Renal cortical epithelial cell (primary cell): ENCODE measurements around the gene P2RY2. TPM values are rescaled to one million over a fixed set of nuclear protein-coding genes. Genes with fewer than 3 reads are reported as not detected.

Source experiments
- DNase-seq: peaks from one replicate; pipeline ENCODE4 v3.0.0-alpha.2; 2011; ENCODE audit warnings: low read depth
- total RNA-seq: library from RNA; depleted of rRNA; stranded (reverse); fragments of >200 nt; gene quantifications from 2 replicates; pipeline ENCODE4 v1.2.3, GENCODE V29; 2014

P2RY2 gene
- total RNA-seq, 1 donor from 2014 or later = 3.7 TPM

DNA sequence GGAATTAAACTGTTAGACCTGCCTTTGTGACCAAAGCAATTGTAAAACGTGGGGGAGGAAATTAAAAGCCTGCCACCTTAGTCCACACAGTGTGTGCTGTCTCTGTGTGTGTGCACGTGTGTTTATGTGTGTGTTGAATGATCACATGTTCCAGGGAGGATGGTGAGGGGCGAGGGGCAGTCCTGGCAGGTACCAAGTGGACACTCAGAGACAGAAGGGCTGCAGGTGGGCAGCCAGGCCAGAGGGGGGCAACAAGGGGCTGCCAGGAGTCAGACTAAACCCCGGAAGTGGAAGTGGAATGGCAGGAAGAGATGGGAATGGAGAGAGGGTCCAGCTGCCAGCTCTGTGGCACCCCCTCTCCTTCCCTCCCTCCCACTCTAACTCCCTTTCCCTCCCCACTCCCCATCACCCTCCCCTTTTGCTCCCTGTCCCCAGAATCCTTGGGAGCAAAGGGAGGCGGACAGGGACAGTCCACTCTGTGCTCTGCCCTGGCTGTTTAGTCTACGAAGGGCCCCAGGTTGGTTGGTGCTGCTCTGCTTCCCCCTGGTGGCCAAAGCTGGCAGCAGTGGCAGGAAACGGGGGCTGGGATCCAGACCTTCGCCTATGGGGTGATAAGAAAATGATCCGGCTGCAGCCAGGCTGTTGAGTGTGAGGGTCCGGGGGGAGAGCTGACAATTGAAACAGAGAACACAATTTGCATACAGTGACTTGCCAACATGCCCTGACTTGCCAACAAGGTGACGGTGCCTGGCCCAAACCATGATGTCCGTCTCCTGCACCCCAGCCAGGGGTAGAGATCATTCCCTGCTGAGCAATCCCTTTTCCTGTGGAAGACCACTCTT is 24.4 kb downstream of the P2RY2 start:
- DNase-seq = peak; percentile 45

DNA sequence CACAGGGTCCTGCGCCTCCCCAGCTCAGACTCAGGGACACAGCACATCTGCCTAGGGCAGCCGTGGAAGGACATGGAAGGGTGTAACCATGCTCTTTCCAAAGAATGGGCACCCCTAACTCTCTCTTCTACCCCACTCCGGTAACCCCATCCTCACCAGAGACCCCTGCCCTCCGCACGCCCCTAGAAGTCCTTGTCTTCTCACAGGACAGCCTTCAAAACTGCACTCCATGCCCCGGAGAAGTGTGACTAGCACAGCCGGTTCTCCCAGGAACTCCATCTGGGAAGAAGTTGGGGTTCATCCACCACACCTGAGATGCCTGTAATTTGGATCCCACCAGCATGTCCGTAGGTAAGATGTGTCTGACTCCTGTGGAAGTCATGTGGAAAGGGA is 25.0 kb downstream of the P2RY2 start:
- no peak for DNase-seq

DNA sequence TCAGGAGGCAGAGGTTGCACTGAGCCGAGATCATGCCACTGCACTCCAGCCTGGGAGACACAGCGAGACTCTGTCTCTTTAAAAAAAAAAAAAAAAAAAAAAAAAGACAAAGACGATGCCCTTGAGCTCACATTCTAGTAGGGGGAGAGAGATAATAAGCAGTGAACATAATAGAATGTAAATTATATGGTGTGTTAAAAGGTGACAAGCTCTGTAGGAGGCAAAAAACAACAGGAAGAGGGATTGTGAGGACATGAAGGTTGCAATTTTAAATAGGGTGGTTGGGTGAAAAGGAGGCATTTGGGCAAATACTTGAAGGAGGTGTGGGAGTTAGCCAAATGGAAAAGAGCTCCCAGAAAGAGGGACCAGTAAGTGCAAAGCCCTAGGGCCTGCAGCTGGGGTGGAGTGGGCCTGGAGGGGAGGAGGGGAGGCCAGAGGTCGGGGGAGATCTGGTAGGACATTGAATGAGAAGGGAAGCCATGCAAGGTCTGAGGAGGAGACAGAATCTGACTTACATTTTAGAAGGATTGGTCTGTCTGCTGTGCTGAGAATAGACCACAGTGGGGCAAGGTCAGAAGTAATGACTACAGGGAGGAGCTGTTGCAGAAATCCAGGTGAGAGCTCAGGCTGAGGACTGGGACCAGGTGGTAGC is 26.6 kb downstream of the P2RY2 start:
- peak; percentile 22 for DNase-seq

DNA sequence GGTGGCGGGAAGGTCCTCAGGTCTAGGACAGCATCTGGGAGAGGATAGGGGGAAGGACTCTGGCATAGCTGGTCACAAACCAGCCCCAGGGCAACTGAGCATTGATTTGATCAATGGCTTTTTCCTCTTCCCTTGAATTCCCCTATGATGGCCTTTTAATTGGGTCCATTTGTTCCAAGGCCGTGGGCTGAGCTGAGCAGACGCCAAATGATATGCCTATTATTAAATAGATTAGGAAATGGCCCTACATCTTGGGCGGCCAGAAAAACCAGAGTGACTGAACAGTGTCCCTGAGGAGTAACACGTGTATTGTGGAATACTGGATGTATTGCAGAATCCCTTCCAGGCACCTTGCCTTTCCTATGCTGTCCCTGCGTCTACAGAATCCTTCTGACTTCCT is 27.4 kb downstream of the P2RY2 start:
- DNase-seq = no peak

DNA sequence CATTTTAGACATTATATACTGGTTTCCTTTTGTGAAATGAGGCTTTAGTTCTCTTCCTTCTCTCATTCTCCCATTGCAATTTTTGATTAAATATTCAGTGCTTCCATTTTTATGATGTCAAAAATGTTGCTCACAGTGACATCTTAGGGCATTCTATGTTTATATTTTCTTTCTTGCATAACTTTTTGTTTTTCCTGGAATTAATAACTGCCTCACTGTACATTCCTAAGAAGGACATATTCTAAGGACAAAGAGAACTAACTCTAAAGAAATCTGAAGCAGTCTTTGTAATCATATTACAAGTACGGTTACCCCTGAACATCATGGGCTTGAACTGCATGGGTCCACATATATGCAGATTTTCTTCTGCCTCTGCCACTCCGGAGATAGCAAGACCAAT is 28.2 kb downstream of the P2RY2 start:
- no peak for DNase-seq

DNA sequence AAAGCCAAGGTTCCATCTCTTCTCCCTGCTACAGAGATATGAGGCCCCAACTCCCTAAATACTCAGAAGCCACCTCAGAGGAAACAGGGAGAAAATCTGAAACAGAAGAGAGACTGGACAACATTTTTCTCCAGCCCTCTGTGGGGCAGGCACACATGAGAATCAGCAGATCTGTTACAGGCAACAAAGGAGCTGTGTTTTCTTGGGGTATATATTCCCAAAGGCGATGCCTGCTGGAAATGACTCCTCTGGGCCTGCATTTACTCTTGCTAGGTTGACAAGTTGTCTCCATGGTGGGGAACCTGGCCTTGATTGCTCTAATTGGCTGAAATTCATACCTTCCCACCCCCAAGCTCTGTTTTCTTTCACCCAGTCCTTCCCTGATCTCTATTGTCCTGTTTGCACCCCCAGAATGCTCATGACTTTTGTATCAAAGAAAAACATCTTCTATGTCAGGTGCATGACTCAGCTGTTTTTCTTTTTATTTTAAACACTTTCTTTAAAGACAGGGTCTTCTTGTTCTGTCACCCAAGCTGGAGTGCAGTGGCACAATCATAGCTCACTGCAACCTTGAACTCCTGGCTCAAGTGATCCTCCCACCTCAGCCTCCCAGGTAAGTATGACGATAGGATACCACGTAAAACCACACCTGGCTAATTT is 30.6 kb downstream of the P2RY2 start:
- no peak for DNase-seq

DNA sequence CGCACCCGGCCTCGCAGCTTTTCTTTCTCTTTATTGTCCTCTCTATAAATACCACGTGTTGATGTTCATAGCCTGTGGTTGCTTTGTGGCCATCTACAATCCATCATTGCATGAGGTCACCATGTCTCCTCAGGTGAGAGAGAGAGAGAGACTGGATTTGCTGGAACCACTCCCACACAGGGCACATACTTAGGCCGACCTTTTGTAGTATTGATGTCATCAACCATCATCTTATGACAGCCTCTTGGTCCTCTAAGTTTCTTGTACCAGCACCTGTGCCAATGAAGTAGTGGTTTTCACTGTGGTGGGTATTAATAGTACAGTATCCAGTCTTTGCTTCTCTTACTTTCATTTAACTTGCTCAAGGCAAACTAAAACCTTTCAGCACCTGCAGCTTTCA is 31.2 kb downstream of the P2RY2 start:
- DNase-seq = peak; percentile 91

DNA sequence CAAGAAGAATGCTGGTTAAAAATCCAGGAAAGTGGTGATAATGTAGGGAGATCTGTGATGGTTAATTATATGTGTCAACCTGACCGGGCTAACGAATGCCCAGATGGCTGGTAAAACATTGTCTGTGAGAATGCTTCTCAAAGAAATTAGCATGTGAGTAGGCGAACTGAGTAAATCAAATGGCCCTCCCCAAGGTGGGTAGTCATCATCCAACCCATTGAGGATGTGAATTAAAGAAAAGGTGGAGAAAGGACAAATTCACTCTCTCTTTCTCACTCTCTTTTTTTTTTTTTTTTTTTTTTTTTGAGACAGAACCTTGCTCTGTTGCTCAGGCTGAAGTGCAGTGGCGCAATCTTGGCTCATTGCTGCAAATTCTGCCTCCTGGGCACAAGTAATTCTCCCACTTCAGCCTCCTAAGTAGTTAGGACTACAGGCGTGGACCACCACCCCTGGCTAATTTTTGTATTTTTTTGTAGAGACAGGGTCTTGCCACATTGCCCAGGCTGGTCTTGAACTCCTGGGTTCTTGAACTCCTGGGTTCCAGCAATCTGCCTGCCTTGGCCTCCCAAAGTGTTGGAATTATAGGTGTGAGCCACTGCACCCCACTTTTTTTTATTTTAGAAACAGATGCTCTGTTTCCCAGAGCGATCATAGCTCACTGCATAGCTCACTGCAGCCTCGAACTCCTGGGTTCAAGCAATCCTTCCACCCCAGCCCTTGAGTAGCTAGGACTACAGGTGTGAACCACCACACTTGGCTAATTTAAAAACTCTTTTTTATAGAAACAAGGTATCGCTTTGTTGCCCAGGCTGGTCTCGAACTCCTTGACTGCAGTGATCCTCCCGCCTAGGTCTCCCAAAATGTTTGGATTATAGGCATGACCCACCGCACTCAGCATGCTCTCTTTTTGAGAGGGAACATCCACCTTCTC is 32.0 kb downstream of the P2RY2 start:
- DNase-seq = peak; percentile 86

DNA sequence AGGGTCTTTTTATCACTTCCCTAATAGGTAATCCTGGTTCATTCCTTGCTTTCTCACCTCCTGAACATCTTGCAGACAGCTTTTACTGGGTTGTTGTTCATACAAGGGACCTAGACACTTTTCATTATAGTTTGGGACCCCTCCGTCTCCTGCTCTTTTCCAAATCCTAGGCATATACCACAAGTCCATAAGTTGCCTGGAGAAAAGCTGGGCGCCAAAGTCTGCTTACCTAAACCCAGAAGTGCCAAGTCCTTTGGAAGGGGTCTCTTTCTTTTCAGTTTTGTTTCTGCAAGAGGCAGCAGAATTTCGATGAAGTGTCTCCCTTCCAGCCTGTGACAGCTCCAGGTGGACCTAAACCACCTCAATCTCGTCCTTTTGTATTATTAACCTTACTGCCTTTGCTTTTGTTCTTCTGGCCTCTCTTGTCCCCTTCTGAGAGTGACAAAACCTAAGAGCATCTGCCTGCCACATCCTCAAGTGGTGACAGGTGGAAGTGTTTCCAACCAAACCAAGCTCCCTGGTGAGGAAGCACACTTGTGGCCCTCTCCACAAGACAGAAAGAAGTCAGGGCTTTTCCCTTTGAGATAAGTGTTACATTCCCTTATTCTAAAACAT is 34.6 kb downstream of the P2RY2 start:
- DNase-seq = no peak

DNA sequence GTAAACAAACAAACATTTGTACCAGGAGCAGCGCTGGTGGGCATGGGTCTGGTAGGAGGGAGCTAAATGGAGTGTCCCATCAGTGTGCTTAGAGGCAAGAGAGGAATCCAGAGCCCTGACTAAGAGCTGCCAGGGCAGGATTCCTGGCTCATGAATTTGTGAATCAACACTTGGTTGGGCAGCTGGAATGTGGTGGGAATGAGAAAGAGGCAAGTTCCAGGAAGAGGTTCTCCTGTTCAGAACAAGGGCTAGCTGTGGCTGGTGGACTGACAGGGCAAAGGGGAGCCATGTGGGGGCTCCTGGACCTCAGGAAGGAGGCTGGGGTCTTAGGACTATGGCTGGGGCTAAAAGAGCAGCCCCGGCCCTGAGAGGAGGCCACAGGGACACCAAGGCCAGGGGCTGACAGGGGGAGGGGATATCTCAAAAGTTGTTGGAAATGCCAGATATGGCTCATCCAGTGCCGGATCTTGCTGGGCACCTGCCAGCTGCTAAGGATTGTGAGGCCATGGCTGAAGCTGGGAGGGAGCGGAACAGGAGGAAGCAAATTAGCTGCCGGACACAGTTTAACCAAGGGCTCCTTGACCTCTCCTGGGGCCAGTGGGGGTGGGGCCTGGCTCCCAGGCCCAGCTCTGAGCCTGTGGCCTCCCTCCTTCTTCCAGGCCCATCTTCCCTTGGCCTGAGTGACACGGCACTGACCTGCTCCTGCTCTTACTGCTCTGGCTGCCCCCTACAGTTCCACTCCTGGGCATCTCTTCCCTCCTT is 39.4 kb downstream of the P2RY2 start:
- peak; percentile 99 for DNase-seq

DNA sequence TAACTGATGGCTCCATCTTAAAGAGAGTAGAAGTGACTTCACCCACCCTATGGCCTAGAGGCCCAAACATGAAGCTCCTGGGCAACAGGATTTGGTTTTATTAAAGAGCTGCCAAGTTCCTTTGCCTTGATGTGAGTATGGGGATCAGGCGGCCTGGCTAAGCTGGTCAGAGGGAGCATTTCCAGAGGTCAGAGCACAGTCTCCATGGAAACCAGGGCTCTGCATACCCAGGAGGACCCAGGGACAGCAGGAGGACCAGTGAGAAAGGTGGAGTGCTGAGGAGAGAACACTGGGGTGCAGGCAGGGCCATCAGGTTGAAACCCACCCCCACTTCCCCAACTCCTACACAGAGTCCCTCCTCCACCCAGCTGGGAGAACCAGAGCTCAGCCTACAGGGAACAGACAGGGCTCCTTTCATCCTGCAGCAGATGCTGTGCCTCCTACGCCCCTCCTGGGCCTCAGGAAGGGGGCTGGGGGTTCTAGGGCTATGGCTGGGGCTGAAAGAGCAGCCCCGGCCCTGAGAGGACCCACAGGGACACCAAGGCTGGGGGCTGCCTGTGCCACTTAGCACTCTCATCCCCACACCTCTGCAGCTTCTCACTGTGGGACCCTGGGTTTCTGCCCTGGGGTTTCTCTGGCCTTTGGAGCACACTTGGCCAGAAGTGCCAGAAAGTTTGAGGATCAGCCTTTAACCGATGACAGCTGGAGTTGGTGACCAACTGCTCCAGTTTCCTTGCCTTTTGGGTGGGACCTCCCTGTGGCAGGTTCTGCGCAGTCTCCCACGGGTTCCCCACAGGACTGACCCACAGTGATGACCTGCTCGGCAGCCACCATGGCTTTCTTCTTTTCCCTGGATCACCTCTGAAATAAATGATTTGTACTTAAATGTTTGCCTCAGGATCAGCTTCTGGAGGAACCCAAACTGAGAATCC is 40.3 kb downstream of the P2RY2 start:
- DNase-seq = peak; percentile 82

DNA sequence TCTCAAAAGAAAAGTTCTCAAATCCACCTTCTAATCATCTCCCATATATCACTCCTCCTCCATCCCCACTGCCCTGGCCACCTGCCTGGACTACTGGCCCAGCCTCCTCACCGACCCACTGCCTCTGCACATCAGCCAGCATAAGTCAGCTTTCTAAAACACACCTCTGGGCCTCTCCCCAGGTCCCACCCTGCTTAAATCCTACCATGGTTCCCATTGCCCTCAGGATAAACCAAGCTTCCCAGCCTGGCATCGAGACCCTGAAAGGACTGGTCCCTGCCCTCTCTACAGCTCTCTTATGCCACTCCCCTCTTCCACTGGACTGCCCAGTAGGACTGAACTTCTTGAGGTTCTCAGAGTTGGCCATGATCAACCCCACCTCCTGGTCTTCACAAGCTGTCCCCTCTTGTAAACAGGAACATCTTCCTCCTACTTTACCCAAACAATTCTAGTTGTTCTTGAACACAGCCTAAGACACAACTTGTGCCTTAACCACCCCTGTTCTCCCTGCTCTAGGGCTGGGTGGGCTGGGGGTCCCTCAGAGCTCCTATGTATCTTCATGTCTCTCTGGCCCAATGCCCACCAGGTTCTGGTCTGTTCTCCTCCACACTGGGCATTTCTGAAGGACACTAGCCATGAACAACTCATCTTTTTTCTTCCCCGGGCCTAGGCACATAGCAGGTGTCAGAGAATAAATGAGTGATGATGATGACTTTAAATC is 41.5 kb downstream of the P2RY2 start:
- DNase-seq = no peak

DNA sequence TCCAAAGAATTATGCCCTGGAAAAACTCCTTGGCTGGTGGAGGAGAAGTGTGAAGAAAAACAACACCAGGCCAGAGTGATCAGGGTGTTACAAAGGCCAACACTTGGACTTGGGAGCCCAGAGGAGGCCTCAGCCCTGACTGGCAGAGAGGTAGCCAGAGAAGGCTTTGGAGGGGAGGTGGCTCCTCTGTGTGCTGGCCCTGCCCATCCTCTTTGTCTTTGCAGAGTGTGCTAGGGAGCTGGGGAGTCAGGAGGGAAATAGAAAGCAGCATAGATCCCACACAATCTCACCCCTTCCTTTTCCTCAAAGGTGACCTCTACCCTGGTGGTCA is 42.0 kb downstream of the P2RY2 start:
- DNase-seq = no peak

DNA sequence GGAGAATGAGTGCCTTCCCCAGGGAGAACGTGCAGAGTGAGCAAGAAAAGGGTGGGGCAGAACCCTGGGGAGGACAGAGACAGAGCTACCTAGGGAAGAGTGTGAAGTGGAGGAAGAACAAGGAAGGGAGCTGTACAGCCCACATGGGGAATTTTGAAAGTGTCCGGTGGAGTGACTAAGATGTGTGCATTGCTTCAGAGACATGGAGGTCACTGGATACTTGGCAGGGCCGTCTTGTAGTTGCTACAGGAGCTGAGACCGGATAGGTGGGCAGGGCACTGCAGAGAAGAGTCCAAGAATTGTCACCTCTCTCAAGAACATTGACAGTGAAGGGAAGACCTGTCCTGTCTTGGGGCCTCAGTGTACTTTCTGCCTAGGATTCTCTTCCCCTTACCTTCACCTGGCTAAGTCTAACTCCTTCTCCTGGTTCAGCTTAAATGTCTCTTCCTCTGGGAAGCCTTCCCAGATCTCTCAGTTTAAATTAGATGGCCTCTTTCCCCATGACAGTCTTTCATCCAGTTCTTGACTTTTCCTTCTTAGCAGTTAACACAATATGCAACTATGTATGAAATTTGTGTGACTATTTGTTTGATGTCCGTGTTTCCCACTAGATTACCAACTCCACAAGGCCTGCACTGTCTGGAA is 44.9 kb downstream of the P2RY2 start:
- peak; percentile 65 for DNase-seq

DNA sequence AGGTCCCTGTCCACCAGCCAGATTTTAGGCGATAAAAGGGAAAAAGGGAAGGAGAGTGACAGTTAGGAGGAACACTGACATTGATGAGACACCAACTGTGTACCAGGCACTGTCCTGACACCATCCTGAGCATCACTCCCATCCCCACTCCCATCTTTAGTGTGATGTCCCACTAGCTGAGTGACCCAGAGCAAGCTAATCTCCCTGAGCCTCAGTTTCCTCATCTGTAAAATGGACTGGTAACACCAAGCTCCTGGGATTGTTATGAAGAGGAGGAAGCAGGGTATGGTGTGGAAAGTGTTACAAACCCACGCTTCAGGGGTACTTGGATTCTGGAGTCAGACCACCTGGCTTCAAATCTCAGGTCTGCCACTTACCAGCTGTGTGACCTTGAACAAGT is 45.6 kb downstream of the P2RY2 start:
- DNase-seq = no peak

DNA sequence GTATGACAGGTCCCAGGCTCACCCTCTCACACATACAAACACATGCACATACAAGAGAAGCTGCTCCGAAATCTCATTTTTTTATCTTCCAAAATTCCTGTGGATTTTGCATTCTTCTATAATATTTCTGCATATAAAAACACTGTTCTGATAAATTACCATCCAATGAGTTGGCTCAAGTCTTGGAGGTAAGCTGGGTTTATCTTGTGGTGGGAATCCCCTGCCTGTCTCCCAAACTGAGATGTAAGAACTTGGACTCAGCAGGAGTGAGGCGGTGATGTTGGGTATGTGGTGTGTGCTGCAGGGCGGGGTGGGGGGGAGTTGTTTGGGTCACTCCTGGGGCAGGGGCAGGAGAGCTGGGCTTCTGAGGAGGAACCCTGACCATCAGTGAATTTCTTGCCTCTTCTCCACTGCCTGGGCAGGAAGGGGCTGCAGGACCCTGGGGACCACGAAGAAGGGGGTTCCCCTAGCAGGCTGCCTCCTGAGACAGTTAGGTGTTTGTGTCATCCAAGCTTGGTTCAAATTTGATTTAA is 47.3 kb downstream of the P2RY2 start:
- DNase-seq = no peak

DNA sequence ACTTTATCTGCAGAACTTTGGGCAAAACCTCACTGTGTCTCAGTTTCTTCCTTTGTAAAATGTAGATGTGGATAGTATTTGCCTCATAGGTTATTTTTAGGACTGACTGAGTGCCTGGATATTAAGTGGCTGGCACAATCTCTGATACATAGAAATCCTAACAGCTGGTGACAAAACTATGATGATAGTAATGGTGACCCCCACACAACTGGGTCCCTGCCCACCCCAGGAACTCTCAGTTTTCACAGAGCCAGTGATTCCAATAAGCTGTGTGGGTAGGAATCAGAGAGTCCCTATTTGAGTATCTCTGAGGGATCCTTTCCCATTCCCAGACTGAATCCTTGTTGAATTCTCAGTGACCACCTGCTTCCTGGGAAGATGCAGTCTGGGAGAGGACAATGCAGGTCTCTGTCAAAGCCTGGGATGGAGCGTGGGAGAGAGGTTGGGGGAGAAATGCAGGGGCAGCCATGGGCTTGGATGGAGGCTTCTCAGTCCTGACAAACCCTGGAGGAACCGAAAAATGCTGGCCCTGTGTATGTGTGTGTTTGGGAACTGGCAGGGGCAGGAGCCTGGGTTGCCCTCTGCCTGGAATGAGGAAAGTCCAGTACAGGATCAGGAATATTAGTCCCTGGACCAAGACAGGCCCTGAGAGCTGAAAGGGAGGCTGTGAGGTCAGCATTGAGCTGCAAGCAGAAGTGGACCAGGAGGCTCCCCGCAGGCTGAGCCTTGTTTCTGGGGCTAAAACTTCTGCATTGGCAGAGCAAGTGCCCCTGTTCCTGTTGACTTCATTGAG is 48.0 kb downstream of the P2RY2 start:
- no peak for DNase-seq
